GM18517 (cell line): ENCODE data around the gene CHST3.
"Not testable (repeated sequence)": the region's sequence is repeated elsewhere in the genome, so short reads cannot be mapped to it uniquely, and the experiment has no call there.

Experiments used
- ATAC-seq: cut with Tn5 transposase; IDR thresholded peaks from one replicate; pipeline ENCODE4 v1.9.1; 2021; ENCODE audit warnings: mild to moderate bottlenecking, moderate library complexity; ENCODE audit not compliant: unreplicated experiment

Gene CHST3

DNA sequence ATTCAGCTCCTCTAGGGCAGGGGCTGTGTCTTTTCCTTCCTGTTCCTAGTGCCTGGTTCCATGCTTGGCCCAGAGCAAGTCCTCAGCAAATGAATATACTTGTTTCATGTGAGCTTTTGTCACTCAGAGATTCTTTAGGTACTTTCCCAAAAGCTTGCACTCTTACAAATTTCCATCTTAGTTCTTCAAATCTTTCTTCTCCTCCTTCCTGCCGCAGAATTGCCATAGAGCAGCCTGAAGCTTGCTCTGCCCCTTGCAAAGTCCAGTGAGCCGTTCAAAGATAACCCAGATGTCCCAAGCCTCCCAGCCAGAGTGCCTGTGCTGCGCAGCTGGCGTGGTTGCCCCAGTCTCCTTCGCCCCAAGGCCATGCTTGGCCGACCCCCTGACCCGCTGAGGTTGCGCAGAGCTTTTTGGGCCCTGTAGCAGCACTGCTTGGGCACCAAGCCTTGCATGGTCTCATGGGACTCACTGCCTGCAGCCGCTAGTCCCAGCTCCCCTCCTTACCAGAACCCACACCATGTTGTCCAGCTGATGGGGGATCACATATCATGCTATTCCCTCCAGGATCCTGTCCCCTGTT lies 20.7 kb downstream of the CHST3 start:
- no peak for ATAC-seq

- peak; percentile 59 for ATAC-seq
These were observed 21.5 kb downstream of the CHST3 start for GRCh38 chr10:71985542-71986250.

DNA sequence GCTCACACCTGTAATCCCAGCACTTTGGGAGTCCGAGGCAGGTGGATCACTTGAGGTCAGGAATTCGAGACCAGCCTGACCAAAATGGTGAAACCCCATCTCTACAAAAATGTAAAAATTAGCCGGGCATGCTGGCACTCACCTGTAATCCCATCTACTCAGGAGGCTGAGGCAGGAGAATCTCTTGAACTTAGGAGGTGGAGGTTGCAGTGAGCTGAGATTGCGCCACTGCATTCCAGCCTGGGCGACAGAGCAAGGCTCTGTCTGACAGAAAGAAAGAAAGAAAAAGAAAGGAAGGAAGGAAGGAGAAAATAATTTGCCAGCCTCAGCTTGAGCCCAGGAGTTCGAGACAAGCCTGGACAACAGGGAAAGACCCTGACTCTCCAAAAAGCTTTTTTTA lies 24.7 kb downstream of the CHST3 start:
- not testable (repeated sequence) for ATAC-seq

- no peak for ATAC-seq
These were observed 25.7 kb downstream of the CHST3 start for GRCh38 chr10:71989661-71990454.

DNA sequence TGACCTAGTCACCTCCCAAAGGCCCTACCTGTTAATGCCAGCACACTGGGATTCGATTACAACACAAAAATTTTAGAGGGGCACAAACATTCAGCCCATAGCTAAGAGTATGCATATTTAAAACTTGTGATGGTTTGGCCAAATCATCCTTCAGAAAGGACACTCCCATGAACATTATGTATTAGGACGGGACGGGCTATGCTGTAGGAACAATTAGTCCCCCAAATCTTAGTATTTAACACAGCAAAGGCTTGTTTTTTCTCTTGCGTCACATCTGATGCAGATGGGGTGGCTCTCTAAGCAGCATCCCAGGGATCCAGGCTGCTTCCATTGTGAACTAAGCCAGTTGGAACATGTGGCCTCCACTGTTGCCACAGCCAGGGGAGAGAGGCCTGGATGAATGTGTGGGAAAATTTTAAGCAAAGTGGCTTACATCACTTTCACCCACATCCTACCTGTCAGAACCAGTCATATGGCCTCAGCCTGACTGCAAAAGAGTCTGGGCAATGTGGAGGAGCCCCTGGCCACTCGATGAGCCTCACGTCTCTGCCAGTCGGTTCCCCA lies 26.6 kb downstream of the CHST3 start:
- no peak for ATAC-seq

GRCh38 chr10:71995449-71995848 lies 31.3 kb downstream of the CHST3 start:
- ATAC-seq: no peak

GRCh38 chr10:71995887-71996575 lies 31.8 kb downstream of the CHST3 start:
- ATAC-seq: no peak

DNA sequence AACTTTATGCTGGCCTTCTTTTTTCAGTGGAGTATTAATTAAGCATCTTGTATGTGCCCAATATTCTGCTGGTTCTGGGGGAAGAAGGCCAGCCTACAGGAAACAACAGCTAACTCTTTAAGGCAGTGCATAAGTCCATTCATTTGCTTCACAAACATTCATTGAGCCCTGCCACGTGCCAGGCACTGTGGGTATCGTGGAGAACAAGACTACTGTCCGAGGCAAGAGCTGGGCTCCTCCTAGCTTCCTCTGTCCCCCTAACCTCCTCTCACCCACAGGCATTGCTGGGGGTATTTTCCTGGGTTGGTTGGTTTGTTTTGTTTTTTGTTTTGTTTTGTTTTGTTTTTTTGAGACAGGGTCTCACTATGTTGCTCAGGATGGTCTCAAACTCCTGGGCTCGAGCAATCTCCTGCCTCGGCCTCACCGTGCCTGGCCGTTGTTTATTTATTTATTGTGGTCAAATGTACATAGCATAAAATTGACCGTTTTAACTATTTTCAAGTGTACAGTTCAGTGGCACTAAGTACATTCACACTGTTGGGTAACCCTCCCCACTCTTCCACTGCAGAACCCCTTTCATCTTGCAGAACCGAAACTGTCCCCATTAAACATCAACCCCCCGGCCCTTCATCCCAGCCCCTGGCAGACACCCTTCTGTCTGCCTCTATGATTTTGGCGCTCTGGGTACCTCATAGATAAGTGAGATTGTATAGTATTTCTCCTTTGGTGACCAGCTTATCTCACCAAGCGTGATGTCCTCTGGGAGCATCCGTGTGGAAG lies 32.6 kb downstream of the CHST3 start:
- ATAC-seq: no peak

DNA sequence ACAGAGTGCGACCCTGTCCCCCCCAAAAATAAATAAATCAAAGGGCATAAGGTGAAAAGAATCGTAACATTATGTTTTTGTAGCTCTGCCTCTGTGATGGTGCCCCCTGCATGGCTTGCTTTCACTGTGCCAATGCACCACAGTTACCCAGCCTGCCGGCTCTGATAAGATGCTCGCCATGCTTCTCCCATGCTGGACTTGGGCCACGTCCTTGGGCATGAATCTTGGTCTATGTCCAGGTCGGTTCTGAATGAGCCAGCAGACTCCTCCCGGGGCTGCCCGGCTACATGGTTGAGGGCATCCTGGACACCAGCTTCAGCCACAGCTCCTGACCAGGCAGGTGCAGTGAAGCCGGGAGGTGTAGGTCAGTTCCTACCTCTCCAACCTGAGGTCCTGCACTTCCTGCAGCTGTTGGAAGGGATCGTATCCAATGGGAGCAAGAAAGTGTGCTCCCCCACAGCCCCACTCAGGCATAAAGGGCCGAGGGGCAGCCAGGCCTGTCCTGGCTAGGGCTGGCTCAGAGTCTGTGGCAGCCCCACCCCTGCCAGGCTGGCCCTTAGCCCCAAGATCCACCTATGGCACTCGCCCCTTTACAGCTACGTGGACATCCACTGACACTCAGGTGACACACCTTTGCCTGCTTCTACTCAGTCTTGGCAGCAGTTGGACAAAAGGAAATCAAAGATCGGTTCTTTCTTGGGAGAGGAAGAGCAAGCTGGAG lies 34.1 kb downstream of the CHST3 start:
- ATAC-seq: no peak

DNA sequence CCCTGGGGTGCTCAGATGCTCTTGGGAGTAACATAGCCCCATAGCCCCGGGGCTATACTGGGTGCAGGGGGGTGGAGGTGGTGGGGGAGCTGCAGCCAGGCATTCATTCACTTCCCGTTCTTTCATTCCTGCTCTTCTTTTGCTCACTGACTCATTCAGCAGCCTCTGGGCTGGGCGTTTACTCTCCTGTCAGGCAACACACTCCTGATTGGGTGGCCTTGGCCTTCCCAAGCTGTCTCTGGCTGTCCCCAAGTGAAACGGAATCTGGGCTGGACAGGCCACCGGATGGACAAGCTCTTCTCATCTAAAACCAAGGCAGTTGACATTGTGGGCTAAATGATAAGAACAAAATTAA lies 34.6 kb downstream of the CHST3 start:
- no peak for ATAC-seq

- ATAC-seq: no peak
These were observed 35.3 kb downstream of the CHST3 start for GRCh38 chr10:71999360-72000072.

GRCh38 chr10:72000073-72001032 lies 36.2 kb downstream of the CHST3 start:
- no peak for ATAC-seq

GRCh38 chr10:72001033-72001395 lies 36.8 kb downstream of the CHST3 start:
- no peak for ATAC-seq

DNA sequence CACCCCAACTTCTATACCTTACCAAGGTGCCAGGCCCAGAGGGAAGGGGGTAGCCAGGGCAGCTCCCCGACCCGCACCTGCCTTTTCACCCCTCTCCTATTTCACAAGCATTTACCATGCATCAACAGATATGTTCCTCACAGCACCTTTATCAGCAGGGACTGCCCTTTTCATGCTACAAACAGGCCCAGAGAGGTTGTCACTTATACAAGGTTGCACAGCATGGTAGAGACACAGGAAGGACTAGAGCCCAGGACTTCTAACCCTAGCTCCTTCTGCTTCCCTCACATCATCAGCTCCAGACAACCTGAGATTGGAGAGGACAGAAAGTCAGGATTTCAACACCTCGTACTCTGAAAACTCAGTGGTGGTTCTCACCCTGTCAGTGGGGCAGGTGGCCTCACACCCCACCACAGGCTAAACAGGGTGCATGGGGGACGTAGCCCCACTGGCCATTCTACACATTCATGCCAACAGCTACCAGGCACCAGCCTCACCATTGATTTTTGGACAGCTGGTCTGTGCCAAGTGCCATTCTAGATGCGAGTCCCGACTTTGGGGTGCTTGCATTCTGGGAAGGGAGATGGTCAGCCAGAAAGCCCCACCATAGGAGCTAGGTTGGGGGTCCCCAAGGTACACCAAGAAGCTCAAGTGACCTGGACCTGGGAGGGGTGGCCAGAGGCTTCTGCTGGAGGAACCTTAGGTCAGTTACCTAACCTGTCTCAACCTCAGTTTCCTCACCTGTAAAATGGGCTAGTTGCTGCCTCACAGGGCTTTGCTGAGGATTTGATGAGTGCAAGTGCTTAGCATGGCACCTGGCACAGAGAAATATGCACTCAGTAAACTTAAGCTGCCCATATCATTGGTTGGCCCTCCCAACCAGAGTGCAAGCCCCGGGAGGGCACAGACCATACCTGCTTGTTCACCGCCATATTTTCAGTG lies 38.4 kb downstream of the CHST3 start:
- no peak for ATAC-seq

- no peak for ATAC-seq
These were observed 41.8 kb downstream of the CHST3 start for GRCh38 chr10:72006026-72006425.

- ATAC-seq: no peak
These were observed 43.2 kb downstream of the CHST3 start for GRCh38 chr10:72007246-72007892.
